ENCODE results near the gene DUSP8.

The DUSP8 gene

GRCh38 chr11:1536065-1536843, 35.8 kb downstream of the DUSP8 start:
- H3K4me2 ChIP-seq = no peak overlapping the region
- H3K9ac ChIP-seq = peak overlapping the region in 3 of 11 experiments; percentile 10 to 51 (median 46); a peak in 4 of 22 replicates
- H3K4me1 ChIP-seq = peaks cover 0 to 20% (median 9%) of the 10 kb centered on the region in 10 experiments; a peak in 8 of 20 replicates
- H4K20me1 ChIP-seq = peaks cover 61 to 65% (median 64%) of the 10 kb centered on the region in 11 experiments
- no peak overlapping the region for H3K27ac ChIP-seq
- TF ChIP-seq Cebpa-rat (IDR thresholded peaks at IDR 0.05) = no peak
- peaks cover 9 to 62% (median 41%) of the 10 kb centered on the region in 11 experiments; a peak in 18 of 22 replicates for H3K36me3 ChIP-seq
- no peak overlapping the region for H3K4me3 ChIP-seq
- H3K9me3 ChIP-seq (replicated peaks in 1 of 11) = peaks cover 0 to 9% (median 5%) of the 10 kb centered on the region in 11 experiments; a peak in 9 of 22 replicates
- peaks cover 11 to 26% (median 20%) of the 10 kb centered on the region in 11 experiments for H3K27me3 ChIP-seq

- Histone ChIP-seq H3K36me3 (peaks cover 9 to 72% (median 42%) of the 10 kb centered on the region in 11 experiments; a peak in 18 of 22 replicates), H3K9me3 (replicated peaks in 1 of 11) (peaks cover 0 to 9% (median 5%) of the 10 kb centered on the region in 11 experiments; a peak in 9 of 22 replicates), H3K9ac (peak overlapping the region in 2 of 11 experiments; percentile 3 to 25; a peak in 1 of 22 replicates), H3K4me2 (no peak overlapping the region), H3K27ac (no peak overlapping the region), H4K20me1 (peaks cover 76 to 81% (median 80%) of the 10 kb centered on the region in 11 experiments), H3K27me3 (peaks cover 11 to 22% (median 17%) of the 10 kb centered on the region in 11 experiments), H3K4me3 (no peak overlapping the region), H3K4me1 (peaks cover 0 to 20% (median 11%) of the 10 kb centered on the region in 10 experiments; a peak in 8 of 20 replicates)
- no peak for TF ChIP-seq Cebpa-rat (IDR thresholded peaks at IDR 0.05)
Observed at GRCh38 chr11:1534682-1535081, 37.4 kb downstream of the DUSP8 start.

GRCh38 chr11:1534171-1534570, 37.9 kb downstream of the DUSP8 start:
- Histone ChIP-seq H3K27ac (no peak overlapping the region), H3K4me1 (peaks cover 0 to 25% (median 11%) of the 10 kb centered on the region in 10 experiments; a peak in 9 of 20 replicates), H3K9me3 (replicated peaks in 1 of 11) (peaks cover 0 to 9% (median 5%) of the 10 kb centered on the region in 11 experiments; a peak in 9 of 22 replicates), H3K4me2 (no peak overlapping the region), H3K27me3 (peaks cover 11 to 17% (median 15%) of the 10 kb centered on the region in 11 experiments), H3K4me3 (no peak overlapping the region), H3K9ac (peak overlapping the region in 1 of 11 experiments; percentile 25; a peak in 1 of 22 replicates), H3K36me3 (peaks cover 9 to 77% (median 42%) of the 10 kb centered on the region in 11 experiments; a peak in 18 of 22 replicates), H4K20me1 (peaks cover 82 to 86% (median 85%) of the 10 kb centered on the region in 11 experiments)
- no peak for TF ChIP-seq Cebpa-rat (IDR thresholded peaks at IDR 0.05)

DNA sequence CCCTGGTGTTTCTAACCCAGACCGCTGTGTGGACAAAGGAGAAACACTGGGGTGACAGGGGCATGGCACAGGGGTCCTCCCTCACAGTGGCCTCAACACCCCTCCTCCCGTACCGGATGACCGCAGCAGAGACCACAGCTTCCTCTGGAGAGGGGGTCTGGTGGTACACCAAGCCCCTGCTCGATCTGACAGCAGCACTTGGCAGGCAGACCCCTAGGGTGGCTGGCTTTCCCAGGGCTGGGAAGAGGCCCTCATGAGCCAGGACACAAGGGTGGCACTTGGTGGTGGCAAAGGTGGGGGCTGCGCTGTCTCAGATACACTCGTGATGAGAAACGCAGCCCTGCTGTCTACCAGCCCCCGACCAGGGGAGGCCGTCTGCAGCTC, 38.7 kb downstream of the DUSP8 start:
- Histone ChIP-seq H3K4me3 (no peak overlapping the region), H3K36me3 (peaks cover 9 to 77% (median 42%) of the 10 kb centered on the region in 11 experiments; a peak in 18 of 22 replicates), H3K4me1 (peaks cover 0 to 29% (median 11%) of the 10 kb centered on the region in 10 experiments; a peak in 9 of 20 replicates), H3K9me3 (replicated peaks in 1 of 11) (peaks cover 0 to 5% (median 4%) of the 10 kb centered on the region in 11 experiments; a peak in 9 of 22 replicates), H3K27ac (no peak overlapping the region), H3K4me2 (no peak overlapping the region), H4K20me1 (peaks cover 90 to 94% (median 93%) of the 10 kb centered on the region in 11 experiments), H3K27me3 (peaks cover 7 to 9% (median 8%) of the 10 kb centered on the region in 11 experiments), H3K9ac (no peak overlapping the region)
- TF ChIP-seq Cebpa-rat (IDR thresholded peaks at IDR 0.05) = no peak

GRCh38 chr11:1532606-1533341, 39.3 kb downstream of the DUSP8 start:
- H3K9me3 ChIP-seq (replicated peaks in 1 of 11) = no peaks in the 10 kb centered on the region
- peaks cover 0 to 29% (median 11%) of the 10 kb centered on the region in 10 experiments; a peak in 9 of 20 replicates for H3K4me1 ChIP-seq
- peaks cover 96 to 100% (median 99%) of the 10 kb centered on the region in 11 experiments for H4K20me1 ChIP-seq
- H3K9ac ChIP-seq = no peak overlapping the region
- no peak overlapping the region for H3K27ac ChIP-seq
- peaks cover 2 to 3% (median 3%) of the 10 kb centered on the region in 11 experiments for H3K27me3 ChIP-seq
- H3K4me3 ChIP-seq = no peak overlapping the region
- no peak for TF ChIP-seq Cebpa-rat (IDR thresholded peaks at IDR 0.05)
- no peak overlapping the region for H3K4me2 ChIP-seq
- H3K36me3 ChIP-seq = peaks cover 9 to 77% (median 42%) of the 10 kb centered on the region in 11 experiments; a peak in 18 of 22 replicates

DNA sequence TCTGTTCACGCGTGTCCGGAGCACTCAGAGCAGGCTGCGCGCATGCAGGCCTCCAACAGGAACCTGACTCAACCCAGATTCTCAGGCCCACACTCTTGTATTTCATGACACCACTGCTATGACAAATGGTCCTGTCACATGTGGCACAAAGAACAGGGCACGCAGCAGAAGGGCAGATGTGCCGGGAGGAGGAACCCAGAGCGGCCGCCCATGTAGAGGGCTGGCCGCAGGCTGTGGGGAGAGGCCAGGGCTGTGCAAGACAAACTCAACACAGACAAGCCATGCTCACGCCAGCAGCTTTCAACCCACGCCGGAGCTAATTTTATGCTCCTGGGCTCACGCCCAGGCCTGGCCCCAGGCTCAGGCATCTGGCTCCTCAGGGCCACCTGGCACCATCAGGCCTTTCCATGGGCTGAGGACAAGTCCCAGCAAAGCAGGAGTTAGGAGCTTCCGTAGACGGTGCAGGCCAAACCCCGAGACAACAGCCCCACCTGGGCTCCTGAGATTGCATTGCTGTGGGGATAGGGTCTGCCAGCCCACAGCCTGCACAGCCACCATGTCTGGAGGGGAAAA, 40.0 kb downstream of the DUSP8 start:
- Histone ChIP-seq H3K4me3 (no peak overlapping the region), H3K9me3 (replicated peaks in 1 of 11) (no peaks in the 10 kb centered on the region), H4K20me1 (peaks cover 95 to 100% (median 99%) of the 10 kb centered on the region in 11 experiments), H3K4me1 (peaks cover 0 to 27% (median 7%) of the 10 kb centered on the region in 10 experiments; a peak in 11 of 20 replicates), H3K27ac (no peak overlapping the region), H3K36me3 (peaks cover 9 to 73% (median 42%) of the 10 kb centered on the region in 11 experiments; a peak in 18 of 22 replicates), H3K27me3 (no peaks in the 10 kb centered on the region), H3K4me2 (no peak overlapping the region), H3K9ac (0 out of 22 replicates have a peak overlapping the region, but pooled peaks of 1 of the 11 experiments have one; percentile 29)
- TF ChIP-seq Cebpa-rat (IDR thresholded peaks at IDR 0.05) = no peak

DNA sequence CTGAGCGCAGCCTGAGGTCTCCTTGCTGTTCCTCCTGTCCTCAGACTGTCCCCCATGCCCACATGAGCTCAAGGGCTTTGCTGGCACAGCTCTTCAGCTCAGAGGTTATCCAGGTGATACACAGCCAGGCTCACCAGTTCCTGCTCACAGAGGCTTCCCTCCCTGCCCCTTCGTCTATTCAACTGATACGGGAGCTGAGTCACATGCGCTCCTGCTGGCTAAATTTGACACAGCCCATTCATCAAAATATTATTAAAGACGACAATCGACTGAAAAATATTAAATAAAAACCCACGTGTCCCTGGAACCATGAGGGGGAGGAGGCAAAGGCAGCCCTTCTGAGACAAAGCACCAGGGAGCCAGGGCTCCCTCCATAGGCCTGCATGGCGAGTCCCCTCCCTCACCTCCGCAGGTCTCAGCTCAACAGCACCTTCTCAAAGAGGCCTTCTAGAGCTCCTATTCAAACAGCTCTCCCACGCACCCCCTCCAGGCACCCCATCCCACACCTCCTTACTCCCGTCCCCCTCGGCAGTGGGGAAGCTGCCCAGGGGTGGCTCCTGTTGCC, 40.5 kb downstream of the DUSP8 start:
- Histone ChIP-seq H3K36me3 (peaks cover 9 to 67% (median 42%) of the 10 kb centered on the region in 11 experiments; a peak in 18 of 22 replicates), H4K20me1 (peaks cover 95 to 100% (median 99%) of the 10 kb centered on the region in 11 experiments), H3K27me3 (no peaks in the 10 kb centered on the region), H3K4me2 (no peak overlapping the region), H3K9me3 (replicated peaks in 1 of 11) (no peaks in the 10 kb centered on the region), H3K9ac (no peak overlapping the region), H3K4me1 (peaks cover 0 to 33% (median 8%) of the 10 kb centered on the region in 10 experiments; a peak in 9 of 20 replicates), H3K4me3 (no peak overlapping the region), H3K27ac (no peak overlapping the region)
- no peak for TF ChIP-seq Cebpa-rat (IDR thresholded peaks at IDR 0.05)
